HEK293 (cell line): ENCODE measurements around the gene WDR45B.
A peak's percentile ranks its signal among the peaks of the same experiment; 100 is the strongest.

Experiments used
- CTCF ChIA-PET: fragments of 350-600 bp; formaldehyde crosslinking; extraction: SDS; loops from one replicate; lab custom pipeline; 2021; ENCODE audit warnings: antibody characterized with exemption; lab: Yijun Ruan, JAX
- POLR2A ChIA-PET: fragments of 300-600 bp; formaldehyde crosslinking; extraction: SDS; loops from one replicate; lab custom pipeline; 2020; ENCODE audit warnings: antibody characterized with exemption, inconsistent platforms; lab: Yijun Ruan, JAX
- H3K27ac ChIP-seq: fragments of 200-500 bp; sonication (Bioruptor generic); 2 replicates; pipeline ENCODE4 v1.5.1; 2014; ENCODE audit warnings: low read depth, low read length, control low read depth, inconsistent platforms; ENCODE audit errors: extremely low read depth
- H3K36me3 ChIP-seq, 2 experiments: fragments of 200-500 bp in 1 of 2; sonication (Bioruptor generic) in 1 of 2; 1 replicate in 1 of 2; 2 replicates in 1 of 2; pipeline ENCODE4 v1.5.1; 2014 to 2017; ENCODE audit warnings: inconsistent platforms in 2 of 2, low read length in 2 of 2; ENCODE audit not compliant: control insufficient read depth in 2 of 2, insufficient read depth in 1 of 2
- H3K4me1 ChIP-seq: fragments of 200-500 bp; sonication (Bioruptor generic); 2 replicates; pipeline ENCODE4 v1.5.1; 2014; ENCODE audit warnings: mild to moderate bottlenecking, low read length, inconsistent platforms; ENCODE audit not compliant: control insufficient read depth, insufficient read depth
- H3K4me3 ChIP-seq: 2 replicates; pipeline ENCODE4 v1.5.1; 2011; ENCODE audit warnings: low read depth, mild to moderate bottlenecking, control low read depth, low read length, moderate library complexity
- H3K9me3 ChIP-seq: fragments of 200-500 bp; sonication (Bioruptor generic); 2 replicates; pipeline ENCODE4 v1.5.1; 2014; ENCODE audit warnings: low read depth, low read length, inconsistent platforms; ENCODE audit not compliant: control insufficient read depth, insufficient read depth
- EGR2 ChIP-seq: fragments of 450-650 bp; formaldehyde crosslinking; IDR thresholded peaks from 2 replicates; pipeline ENCODE4 v1.5.1; 2016; ENCODE audit warnings: low read depth, missing biosample characterization, missing genetic modification characterization
- GFI1B ChIP-seq: fragments of 450-650 bp; formaldehyde crosslinking; IDR thresholded peaks from 2 replicates; pipeline ENCODE4 v1.5.1; 2016; ENCODE audit warnings: missing biosample characterization, missing genetic modification characterization
- MEIS1 ChIP-seq: sonication (generic); formaldehyde crosslinking; IDR thresholded peaks from 2 replicates; pipeline ENCODE4 v1.8.1; 2022; ENCODE audit warnings: missing genetic modification reagents, mild to moderate bottlenecking, borderline replicate concordance
- ZBTB17 ChIP-seq: fragments of 450-650 bp; formaldehyde crosslinking; IDR thresholded peaks from 2 replicates; pipeline ENCODE4 v1.5.1; 2016; ENCODE audit warnings: missing biosample characterization, missing genetic modification characterization
- ZBTB8A ChIP-seq: fragments of 450-650 bp; formaldehyde crosslinking; IDR thresholded peaks from 2 replicates; pipeline ENCODE4 v1.5.1; 2016; ENCODE audit warnings: missing biosample characterization, missing genetic modification characterization
- ZFHX2 ChIP-seq: fragments of 450-650 bp; formaldehyde crosslinking; conservative IDR thresholded peaks from 2 replicates; pipeline ENCODE4 v1.5.1; 2016; ENCODE audit warnings: missing biosample characterization, missing genetic modification characterization
- ZFP69B ChIP-seq: fragments of 450-650 bp; formaldehyde crosslinking; IDR thresholded peaks from 2 replicates; pipeline ENCODE4 v1.5.1; 2016; ENCODE audit warnings: missing biosample characterization, missing genetic modification characterization
- ZNF121 ChIP-seq: fragments of 450-650 bp; formaldehyde crosslinking; IDR thresholded peaks from 2 replicates; pipeline ENCODE4 v1.5.1; 2016; ENCODE audit warnings: missing biosample characterization, missing genetic modification characterization
- ZNF133 ChIP-seq: fragments of 450-650 bp; formaldehyde crosslinking; IDR thresholded peaks from 2 replicates; pipeline ENCODE4 v1.5.1; 2016; ENCODE audit warnings: missing biosample characterization, missing genetic modification characterization
- ZNF26 ChIP-seq: fragments of 450-650 bp; formaldehyde crosslinking; IDR thresholded peaks from 2 replicates; pipeline ENCODE4 v1.5.1; 2016; ENCODE audit warnings: missing biosample characterization, missing genetic modification characterization
- ZNF280D ChIP-seq: fragments of 450-650 bp; formaldehyde crosslinking; IDR thresholded peaks from 2 replicates; pipeline ENCODE4 v1.5.1; 2016; ENCODE audit warnings: missing biosample characterization, missing genetic modification characterization
- ZNF311 ChIP-seq: fragments of 450-650 bp; formaldehyde crosslinking; IDR thresholded peaks from 2 replicates; pipeline ENCODE4 v1.5.1; 2017; ENCODE audit warnings: missing biosample characterization, missing genetic modification characterization, borderline replicate concordance
- ZNF391 ChIP-seq: fragments of 450-650 bp; formaldehyde crosslinking; IDR thresholded peaks from 2 replicates; pipeline ENCODE4 v1.5.1; 2016; ENCODE audit warnings: low read depth, missing biosample characterization, missing genetic modification characterization, borderline replicate concordance
- ZNF404 ChIP-seq: fragments of 450-650 bp; formaldehyde crosslinking; IDR thresholded peaks from 2 replicates; pipeline ENCODE4 v1.5.1; 2017; ENCODE audit warnings: missing biosample characterization, missing genetic modification characterization
- ZNF416 ChIP-seq: fragments of 450-650 bp; formaldehyde crosslinking; IDR thresholded peaks from 2 replicates; pipeline ENCODE4 v1.5.1; 2016; ENCODE audit warnings: missing biosample characterization, missing genetic modification characterization
- ZNF580 ChIP-seq: fragments of 450-650 bp; formaldehyde crosslinking; IDR thresholded peaks from 2 replicates; pipeline ENCODE4 v1.5.1; 2016; ENCODE audit warnings: missing biosample characterization, missing genetic modification characterization
- ZNF624 ChIP-seq: fragments of 450-650 bp; formaldehyde crosslinking; IDR thresholded peaks from 2 replicates; pipeline ENCODE4 v1.5.1; 2017; ENCODE audit warnings: missing biosample characterization, missing genetic modification characterization
- ZNF626 ChIP-seq: fragments of 450-650 bp; sonication (Bioruptor Pico); formaldehyde crosslinking; IDR thresholded peaks from 2 replicates; pipeline ENCODE4 v1.5.1; 2018; ENCODE audit warnings: missing biosample characterization, missing genetic modification characterization, inconsistent platforms
- ZNF658 ChIP-seq: fragments of 450-650 bp; formaldehyde crosslinking; IDR thresholded peaks from 2 replicates; pipeline ENCODE4; 2016; ENCODE audit warnings: missing biosample characterization, missing genetic modification characterization
- ZNF747 ChIP-seq: fragments of 450-650 bp; formaldehyde crosslinking; IDR thresholded peaks from 2 replicates; pipeline ENCODE4 v1.5.1; 2016; ENCODE audit warnings: missing biosample characterization, missing genetic modification characterization

The WDR45B gene

GRCh38 chr17:82571855-82572254, 76.4 kb downstream of the WDR45B start:
- POLR2A ChIA-PET, result no interaction called here
- Histone ChIP-seq H3K36me3 (peaks cover 67 to 97% of the 10 kb centered on the region in 2 experiments), H3K27ac (no peak overlapping the region)

GRCh38 chr17:82570277-82570676, 78.0 kb downstream of the WDR45B start:
- CTCF ChIA-PET, result no interaction called here
- H3K36me3 ChIP-seq, result peaks cover 70 to 96% of the 10 kb centered on the region in 2 experiments
- no peak overlapping the region for H3K4me3 ChIP-seq
- H3K27ac ChIP-seq, result no peak overlapping the region
- H3K9me3 ChIP-seq, result no peaks in the 10 kb centered on the region
- POLR2A ChIA-PET, result no interaction called here
- no peak for TF ChIP-seq ZNF580 (tag by site-specific recombination)
- TF ChIP-seq EGR2 (tag by site-specific recombination), result peak; percentile 66
- TF ChIP-seq ZFHX2 (tag by site-specific recombination), result 0 out of 2 replicates have a peak, but pooled peaks have one; percentile 14
- H3K4me1 ChIP-seq, result no peaks in the 10 kb centered on the region

More at GRCh38 chr17:82571855-82572254, 76.4 kb downstream of the WDR45B start:
- H3K9me3 ChIP-seq, result no peaks in the 10 kb centered on the region
- no peak overlapping the region for H3K4me3 ChIP-seq
- no peaks in the 10 kb centered on the region for H3K4me1 ChIP-seq
- CTCF ChIA-PET, result interaction anchor here (0.6 kb wide), 1 partner anchor 16 kb away, joined by 3 read pairs; no protein-coding TSS in a partner anchor
- TF ChIP-seq ZBTB8A (tag by site-specific recombination) (no peak), MEIS1 (no peak), ZNF658 (tag by site-specific recombination) (no peak), ZFP69B (no peak), ZNF280D (tag by site-specific recombination) (no peak), ZNF626 (tag by site-specific recombination) (no peak), ZNF311 (tag by site-specific recombination) (no peak), ZNF624 (tag by site-specific recombination) (no peak), ZNF747 (no peak), ZNF133 (no peak)

- no peaks in the 10 kb centered on the region for H3K4me1 ChIP-seq
- H3K9me3 ChIP-seq, result no peaks in the 10 kb centered on the region
- no peak overlapping the region for H3K4me3 ChIP-seq
- POLR2A ChIA-PET, result no interaction called here
- CTCF ChIA-PET, result interaction anchor here (0.7 to 0.9 kb wide), 2 partner anchors 15 to 16 kb away, joined by 3 read pairs; no protein-coding TSS in a partner anchor
- H3K27ac ChIP-seq, result no peak overlapping the region
- no peak for TF ChIP-seq ZNF391 (tag by site-specific recombination)
- peak; percentile 49; the same call in 1 of the 2 replicates for TF ChIP-seq ZNF121 (tag by site-specific recombination)
- H3K36me3 ChIP-seq, result peaks cover 67 to 96% of the 10 kb centered on the region in 2 experiments
Measured at GRCh38 chr17:82569621-82570020, 78.6 kb downstream of the WDR45B start.

- peaks cover 67 to 92% of the 10 kb centered on the region in 2 experiments for H3K36me3 ChIP-seq
- no peak for TF ChIP-seq ZNF416 (tag by site-specific recombination)
- TF ChIP-seq ZNF404, result no peak
- no peak for TF ChIP-seq ZNF26
- TF ChIP-seq GFI1B (tag by site-specific recombination), result no peak
- no peak for TF ChIP-seq ZNF626 (tag by site-specific recombination)
- TF ChIP-seq ZBTB17, result no peak
- CTCF ChIA-PET, result interaction anchor here (0.7 to 0.9 kb wide), 2 partner anchors 14 kb away, joined by 3 to 8 read pairs; no protein-coding TSS in a partner anchor
- H3K27ac ChIP-seq, result 0 out of 2 replicates have a peak overlapping the region, but pooled peaks have one; percentile 9
- no peaks in the 10 kb centered on the region; the same call in 1 of the 2 replicates for H3K4me1 ChIP-seq
- POLR2A ChIA-PET, result no interaction called here
- no peaks in the 10 kb centered on the region for H3K9me3 ChIP-seq
- H3K4me3 ChIP-seq, result no peak overlapping the region
Measured at GRCh38 chr17:82568997-82569393, 79.2 kb downstream of the WDR45B start.
